Fibroblast of skin of left biceps (primary cell): ENCODE data around the gene AQP12B.
"Not testable (repeated sequence)": the region's sequence is repeated elsewhere in the genome, so short reads cannot be mapped to it uniquely, and the experiment has no call there.

Experiments
- DNase-seq, 2 experiments: peaks; one replicate each; pipeline ENCODE4 v3.0.0-alpha.2; 2013; ENCODE audit warnings: low read depth in 2 of 2

The AQP12B gene

GRCh38 chr2:240683329-240683979 is 769 bp upstream of the AQP12B start:
- not testable (repeated sequence) for DNase-seq

- not testable (repeated sequence) for DNase-seq
Observed at GRCh38 chr2:240680185-240680584, 2.5 kb downstream of the AQP12B start.

GRCh38 chr2:240678909-240679308 is 3.8 kb downstream of the AQP12B start:
- DNase-seq, result not testable (repeated sequence)

GRCh38 chr2:240678043-240678442 is 4.6 kb downstream of the AQP12B start:
- not testable (repeated sequence) for DNase-seq

- DNase-seq, result not testable (repeated sequence)
Observed at GRCh38 chr2:240675345-240675744, 7.3 kb downstream of the AQP12B start.

- not testable (repeated sequence) for DNase-seq
Observed at GRCh38 chr2:240674461-240675184, 8.1 kb downstream of the AQP12B start.

- DNase-seq, result no peak
Observed at GRCh38 chr2:240672701-240673190, 9.9 kb downstream of the AQP12B start.

- no peak for DNase-seq
Observed at GRCh38 chr2:240672076-240672700, 10.5 kb downstream of the AQP12B start.

GRCh38 chr2:240670950-240671349 is 11.7 kb downstream of the AQP12B start:
- DNase-seq, result no peak

- no peak for DNase-seq
Observed at GRCh38 chr2:240670402-240670801, 12.3 kb downstream of the AQP12B start.

GRCh38 chr2:240664622-240665021 is 18.1 kb downstream of the AQP12B start:
- DNase-seq, result no peak

GRCh38 chr2:240663546-240664190 is 19.0 kb downstream of the AQP12B start:
- no peak for DNase-seq

GRCh38 chr2:240662681-240663080 is 20.0 kb downstream of the AQP12B start:
- DNase-seq, result no peak

GRCh38 chr2:240659883-240660282 is 22.8 kb downstream of the AQP12B start:
- not testable (repeated sequence) for DNase-seq

- DNase-seq, result no peak
Observed at GRCh38 chr2:240655931-240656886, 26.5 kb downstream of the AQP12B start.

- DNase-seq, result no peak
Observed at GRCh38 chr2:240651185-240651584, 31.5 kb downstream of the AQP12B start.

- no peak for DNase-seq
Observed at GRCh38 chr2:240650254-240650965, 32.3 kb downstream of the AQP12B start.

GRCh38 chr2:240649331-240649730 is 33.4 kb downstream of the AQP12B start:
- no peak for DNase-seq

GRCh38 chr2:240648650-240649275 is 33.9 kb downstream of the AQP12B start:
- no peak for DNase-seq

- DNase-seq, result no peak
Observed at GRCh38 chr2:240648155-240648649, 34.5 kb downstream of the AQP12B start.
